ENCODE results near the gene RALGAPA2. TPM values are rescaled to one million over a fixed set of nuclear protein-coding genes. Genes with fewer than 3 reads are reported as not detected.

The RALGAPA2 gene
- total RNA-seq, 1 donor from 2014 or later, result 21.0 TPM

- no peak for TF ChIP-seq CTCF (IDR thresholded peaks at IDR 0.05; ENCODE audit: borderline replicate concordance)
- intact Hi-C loops (cut with micrococcal nuclease), result no loop called here
- Histone ChIP-seq H3K36me3 (peaks cover 38% of the 10 kb centered on the region), H3K27me3 (ENCODE audit: low read depth) (no peaks in the 10 kb centered on the region), H3K4me1 (no peaks in the 10 kb centered on the region), H3K9me3 (replicated peaks) (no peaks in the 10 kb centered on the region), H3K27ac (replicated peaks) (no peak overlapping the region), H3K4me3 (no peak overlapping the region)
- no peak for DNase-seq
These were observed 314.3 kb downstream of the RALGAPA2 start for GRCh38 chr20:20398123-20398522.

GRCh38 chr20:20396794-20397193 is 315.6 kb downstream of the RALGAPA2 start:
- no peaks in the 10 kb centered on the region for H3K4me1 ChIP-seq
- no peak overlapping the region for H3K4me3 ChIP-seq
- no peak for TF ChIP-seq CTCF (IDR thresholded peaks at IDR 0.05; ENCODE audit: borderline replicate concordance)
- H3K27me3 ChIP-seq (ENCODE audit: low read depth), result no peaks in the 10 kb centered on the region
- no peak for DNase-seq
- H3K27ac ChIP-seq (replicated peaks), result no peak overlapping the region
- peaks cover 48% of the 10 kb centered on the region for H3K36me3 ChIP-seq
- H3K9me3 ChIP-seq (replicated peaks), result no peaks in the 10 kb centered on the region
- intact Hi-C loops (cut with micrococcal nuclease), result no loop called here

DNA sequence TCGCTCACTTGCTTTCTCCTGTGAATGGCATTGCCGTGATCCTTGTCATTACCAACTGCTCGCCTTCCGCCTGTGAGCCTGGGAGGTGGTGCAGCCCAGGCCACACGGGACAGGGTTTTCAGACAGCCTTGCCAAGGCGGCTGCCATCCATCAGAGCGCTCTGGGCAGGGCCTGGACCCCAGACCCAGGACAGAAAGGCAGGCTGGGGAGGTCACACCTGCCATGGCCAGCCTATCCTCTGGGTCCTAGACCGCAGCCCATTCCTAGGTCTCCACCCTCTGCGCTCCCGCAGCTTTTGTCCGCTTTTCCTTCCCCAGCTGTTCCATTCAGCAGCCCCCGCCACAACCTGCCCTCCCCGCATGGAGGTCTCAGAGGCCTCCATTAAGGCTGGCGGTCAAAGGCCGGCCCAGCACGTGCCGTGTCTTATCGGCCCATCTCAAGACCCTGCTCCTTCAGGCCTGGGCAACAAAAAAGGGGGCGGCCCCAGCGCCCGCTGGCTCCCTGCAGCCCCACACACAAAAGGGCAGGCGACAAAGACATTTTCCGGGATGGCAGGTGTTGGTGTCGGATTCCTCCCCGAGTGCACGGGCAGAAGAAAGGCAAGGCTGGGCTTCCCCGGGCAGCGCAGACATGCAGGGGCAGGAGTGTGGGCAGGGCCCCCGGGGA is 316.4 kb downstream of the RALGAPA2 start:
- Histone ChIP-seq H3K4me3 (no peak overlapping the region), H3K27me3 (ENCODE audit: low read depth) (no peaks in the 10 kb centered on the region), H3K4me1 (no peaks in the 10 kb centered on the region), H3K9me3 (replicated peaks) (no peaks in the 10 kb centered on the region), H3K36me3 (peaks cover 52% of the 10 kb centered on the region), H3K27ac (replicated peaks) (no peak overlapping the region)
- no peak for TF ChIP-seq CTCF (IDR thresholded peaks at IDR 0.05; ENCODE audit: borderline replicate concordance)
- DNase-seq, result no peak
- intact Hi-C loops (cut with micrococcal nuclease), result no loop called here

DNA sequence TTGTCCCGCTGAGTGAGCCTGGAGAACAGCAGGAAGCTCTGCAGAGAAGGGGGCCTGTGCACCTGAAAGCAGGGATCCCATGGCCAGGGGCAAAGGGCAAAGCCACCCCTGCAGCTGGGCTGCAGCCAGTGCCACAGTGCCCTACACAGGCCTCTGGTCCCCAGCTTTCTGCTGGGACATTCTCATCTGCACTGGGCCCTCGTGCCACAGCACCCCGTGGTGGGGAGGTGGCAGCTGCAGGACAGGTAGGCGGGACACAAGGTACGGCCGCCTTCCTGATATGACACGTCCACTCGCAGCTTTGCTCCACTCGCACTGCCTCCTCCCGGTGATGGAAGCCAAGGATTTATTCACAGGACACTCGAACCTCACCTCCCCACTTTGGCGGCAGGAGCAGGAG is 317.4 kb downstream of the RALGAPA2 start:
- intact Hi-C loops (cut with micrococcal nuclease), result no loop called here
- DNase-seq, result no peak
- H3K9me3 ChIP-seq (replicated peaks), result no peaks in the 10 kb centered on the region
- peaks cover 57% of the 10 kb centered on the region for H3K36me3 ChIP-seq
- no peak for TF ChIP-seq CTCF (IDR thresholded peaks at IDR 0.05; ENCODE audit: borderline replicate concordance)
- no peak overlapping the region for H3K27ac ChIP-seq (replicated peaks)
- H3K4me3 ChIP-seq, result no peak overlapping the region
- H3K27me3 ChIP-seq (ENCODE audit: low read depth), result no peaks in the 10 kb centered on the region
- no peaks in the 10 kb centered on the region for H3K4me1 ChIP-seq

DNA sequence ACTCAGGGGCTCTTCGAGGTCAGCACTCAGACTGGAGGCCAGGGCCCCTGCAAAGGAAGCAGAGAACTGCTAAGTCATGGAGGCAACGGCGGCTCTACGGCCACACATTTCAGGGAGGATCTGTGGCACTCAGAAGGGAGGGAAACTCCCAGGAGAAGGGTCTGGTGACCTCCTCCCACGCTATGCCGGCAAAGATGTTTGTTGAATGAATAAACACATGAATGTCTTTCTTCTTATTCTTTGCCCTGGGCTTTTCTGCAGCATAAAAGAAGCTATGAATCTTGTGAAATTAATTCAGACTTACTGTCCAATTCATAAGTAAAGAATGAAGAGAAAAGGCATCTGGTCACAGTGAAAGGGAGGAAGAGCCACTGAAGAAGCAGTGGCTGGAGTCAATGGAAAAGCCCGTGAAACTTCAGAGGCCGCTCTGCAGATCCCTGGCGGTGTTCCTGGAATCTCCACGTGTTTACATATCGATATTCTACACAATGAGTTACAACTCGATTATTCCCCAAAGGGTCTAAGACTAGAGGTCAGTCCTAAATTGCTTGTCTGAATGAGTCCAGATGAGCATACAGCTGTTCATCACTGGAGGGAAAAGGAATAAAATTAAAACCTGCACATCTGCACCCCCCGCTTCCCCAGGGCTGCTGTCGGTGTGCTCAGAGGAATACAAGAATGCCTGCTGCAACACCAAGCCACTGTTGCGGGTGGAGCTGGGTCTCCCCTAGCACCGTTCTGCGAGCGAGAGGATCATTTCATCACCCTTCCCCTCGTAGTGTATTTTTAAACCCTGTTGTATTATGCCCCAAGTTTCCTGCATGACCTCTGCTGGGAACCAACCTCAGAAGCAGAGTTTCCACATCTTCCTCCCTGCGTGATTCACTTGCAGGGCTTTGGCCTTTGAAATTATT is 319.0 kb downstream of the RALGAPA2 start:
- DNase-seq, result no peak

More for the DNA sequence above, 319.0 kb downstream of the RALGAPA2 start:
- Histone ChIP-seq H3K4me1 (no peaks in the 10 kb centered on the region), H3K4me3 (no peak overlapping the region), H3K9me3 (replicated peaks) (no peaks in the 10 kb centered on the region), H3K27ac (replicated peaks) (no peak overlapping the region), H3K36me3 (peaks cover 56% of the 10 kb centered on the region), H3K27me3 (ENCODE audit: low read depth) (no peaks in the 10 kb centered on the region)
- intact Hi-C loops (cut with micrococcal nuclease), result no loop called here
- TF ChIP-seq CTCF (IDR thresholded peaks at IDR 0.05; ENCODE audit: borderline replicate concordance), result no peak
